Measurements from ENCODE around the gene HCK.

DNA sequence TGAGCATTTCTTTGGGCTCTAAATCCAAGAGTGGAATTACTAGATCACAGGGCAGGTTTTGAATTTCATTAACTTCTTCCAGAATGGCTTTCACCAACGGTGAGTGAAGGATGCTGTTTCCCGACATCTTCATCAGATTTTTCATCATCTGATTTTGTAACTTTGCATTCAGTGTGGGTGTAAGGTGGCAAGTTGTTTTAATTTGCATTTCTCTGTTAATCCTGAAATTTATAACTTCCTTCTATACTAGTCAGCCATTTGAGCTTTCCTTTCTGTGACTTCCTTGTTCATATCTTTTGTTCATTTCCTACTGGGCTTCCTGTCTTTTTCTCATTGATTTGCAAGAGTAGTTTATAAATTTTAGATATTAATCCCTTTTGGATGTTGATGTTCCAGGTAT is 18.7 kb upstream of the HCK start:
- no peak for TF ChIP-seq POLR2A (IDR thresholded peaks at IDR 0.05)
- TF ChIP-seq, protein P1, sequence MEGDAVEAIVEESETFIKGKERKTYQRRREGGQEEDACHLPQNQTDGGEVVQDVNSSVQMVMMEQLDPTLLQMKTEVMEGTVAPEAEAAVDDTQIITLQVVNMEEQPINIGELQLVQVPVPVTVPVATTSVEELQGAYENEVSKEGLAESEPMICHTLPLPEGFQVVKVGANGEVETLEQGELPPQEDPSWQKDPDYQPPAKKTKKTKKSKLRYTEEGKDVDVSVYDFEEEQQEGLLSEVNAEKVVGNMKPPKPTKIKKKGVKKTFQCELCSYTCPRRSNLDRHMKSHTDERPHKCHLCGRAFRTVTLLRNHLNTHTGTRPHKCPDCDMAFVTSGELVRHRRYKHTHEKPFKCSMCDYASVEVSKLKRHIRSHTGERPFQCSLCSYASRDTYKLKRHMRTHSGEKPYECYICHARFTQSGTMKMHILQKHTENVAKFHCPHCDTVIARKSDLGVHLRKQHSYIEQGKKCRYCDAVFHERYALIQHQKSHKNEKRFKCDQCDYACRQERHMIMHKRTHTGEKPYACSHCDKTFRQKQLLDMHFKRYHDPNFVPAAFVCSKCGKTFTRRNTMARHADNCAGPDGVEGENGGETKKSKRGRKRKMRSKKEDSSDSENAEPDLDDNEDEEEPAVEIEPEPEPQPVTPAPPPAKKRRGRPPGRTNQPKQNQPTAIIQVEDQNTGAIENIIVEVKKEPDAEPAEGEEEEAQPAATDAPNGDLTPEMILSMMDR (IDR thresholded peaks at IDR 0.05): no peak

All from gastroesophageal sphincter (tissue), 3 donors.